ENCODE measurements around the gene C18orf32.
A peak's percentile ranks its signal among the peaks of the same experiment; 100 is the strongest.

Gene C18orf32

DNA sequence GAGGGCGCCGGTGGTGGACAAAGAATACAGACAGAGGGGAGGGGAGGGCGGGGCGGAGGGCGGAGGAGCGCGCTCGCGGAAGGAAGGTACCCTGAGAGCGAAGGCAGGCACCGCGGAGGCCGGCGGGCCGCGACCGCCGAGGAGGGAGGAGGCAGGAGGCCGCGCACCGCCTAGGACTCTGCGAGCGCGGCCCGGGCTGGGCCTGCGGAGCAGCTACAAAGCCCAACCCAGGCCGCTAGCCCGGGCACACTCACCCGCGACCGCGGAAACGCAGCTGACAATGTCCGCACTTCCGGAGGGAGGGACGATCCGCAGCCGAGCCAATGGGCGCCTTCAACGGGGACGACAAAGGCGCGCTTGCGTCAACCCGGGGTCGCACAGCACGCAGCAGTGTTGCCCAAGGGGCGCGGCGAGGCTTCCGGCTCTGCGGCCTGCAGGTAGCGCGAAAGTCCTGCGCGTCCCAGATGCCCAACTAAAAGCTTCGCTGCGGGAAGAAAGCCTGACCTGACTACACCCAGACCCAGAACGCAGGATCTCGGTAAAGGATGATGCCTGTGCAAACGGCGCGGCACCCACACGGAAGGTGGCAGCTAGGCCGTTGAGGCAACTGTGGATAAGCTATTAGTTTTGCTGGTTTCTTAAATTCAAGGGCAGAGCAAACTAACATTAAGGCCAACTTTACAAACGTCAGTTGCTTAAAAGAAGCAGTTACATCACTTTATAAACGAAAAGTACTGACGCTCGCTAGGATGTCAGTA, at the start of gene C18orf32:
TSS of gene C18orf32 (minus strand) at position 282 of the 758 bp plus-strand sequence. CDS start 3,486 bp downstream, outside the sequence.
- no peak for TF ChIP-seq CTCF (IDR thresholded peaks at IDR 0.05; ENCODE audit: low read depth, low read length)
- peak; percentile 79 for DNase-seq (ENCODE audit: extremely low read depth, low read depth)

DNA sequence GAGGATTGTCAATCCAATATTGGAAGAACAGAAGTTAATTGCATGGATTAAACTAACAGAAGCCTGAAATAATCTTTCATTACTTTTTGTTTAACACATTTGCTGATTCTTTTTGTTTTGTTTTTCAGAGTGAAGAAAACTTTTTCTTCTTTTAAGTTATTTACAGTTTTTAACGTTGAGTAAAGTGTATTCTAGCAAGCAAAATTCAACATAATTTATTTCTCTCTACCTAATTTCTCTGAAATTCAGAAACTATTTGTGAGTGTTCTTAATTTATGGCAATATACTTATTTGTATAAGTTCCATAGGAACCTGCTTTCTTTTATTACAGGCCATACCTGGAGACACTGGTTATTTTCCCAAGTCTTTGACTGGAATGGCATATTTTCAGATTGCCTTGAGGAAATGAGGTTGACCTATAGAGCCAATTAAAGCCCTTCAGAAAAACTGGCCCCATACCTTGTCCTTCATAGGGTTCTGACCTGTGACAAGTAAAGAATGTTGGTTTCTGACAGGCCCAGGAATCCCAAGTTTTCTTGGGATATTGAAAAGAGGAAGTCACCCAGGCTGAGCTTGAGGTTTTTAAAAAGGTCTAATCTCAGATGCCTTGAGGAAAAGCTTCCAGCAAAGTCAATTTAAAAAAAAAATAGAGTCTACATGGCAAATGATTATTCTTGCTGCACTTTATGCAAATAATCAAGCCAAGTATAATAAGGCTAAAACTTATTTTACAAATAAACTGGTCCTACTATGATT, 48.0 kb upstream of the C18orf32 start:
- TF ChIP-seq CTCF (IDR thresholded peaks at IDR 0.05; ENCODE audit: low read depth, low read length): no peak
- no peak for DNase-seq (ENCODE audit: extremely low read depth, low read depth)

DNA sequence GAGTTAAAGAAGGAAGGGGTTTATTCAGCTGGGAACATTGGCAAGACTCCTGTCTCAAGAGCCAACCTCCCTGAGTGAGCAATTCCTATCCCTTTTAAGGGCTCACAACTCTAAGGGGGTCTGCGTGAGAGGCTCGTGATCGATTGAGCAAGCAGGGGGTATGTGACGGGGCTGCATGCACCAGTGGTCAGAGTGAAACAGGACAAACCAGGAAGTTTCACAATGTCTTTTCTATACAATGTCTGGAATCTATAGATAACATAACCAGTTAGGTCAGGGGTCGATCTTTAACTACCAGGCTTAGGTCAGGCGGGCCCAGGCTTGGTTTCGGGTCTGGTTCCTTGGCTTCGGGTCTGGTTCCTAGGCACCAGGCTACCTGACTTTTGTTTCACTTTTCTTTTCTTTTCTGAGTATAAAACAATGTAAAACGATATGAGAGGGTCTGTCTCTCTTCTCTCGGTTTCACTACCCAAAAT, 44.7 kb upstream of the C18orf32 start:
- TF ChIP-seq CTCF (IDR thresholded peaks at IDR 0.05; ENCODE audit: low read depth, low read length): no peak
- no peak for DNase-seq (ENCODE audit: extremely low read depth, low read depth)

DNA sequence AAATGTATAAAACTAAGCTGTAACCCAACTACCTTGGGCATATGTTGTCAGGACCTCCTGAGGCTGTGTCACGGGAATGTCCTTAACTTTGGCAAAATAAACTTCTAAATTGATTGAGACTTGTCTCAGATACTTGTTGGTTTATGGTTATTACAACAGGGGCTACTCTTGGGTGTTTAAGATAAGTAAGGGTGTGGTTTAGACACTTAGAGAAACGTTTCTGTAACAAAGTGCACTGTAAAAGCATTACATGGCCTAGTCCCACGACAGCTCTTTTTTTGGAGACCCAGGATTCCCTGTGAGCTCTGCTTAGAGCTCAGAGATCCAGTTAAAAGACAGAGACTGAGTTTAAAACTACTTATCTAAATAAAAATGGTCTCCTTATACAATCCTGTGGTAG, 42.6 kb upstream of the C18orf32 start:
- no peak for DNase-seq (ENCODE audit: extremely low read depth, low read depth)
- no peak for TF ChIP-seq CTCF (IDR thresholded peaks at IDR 0.05; ENCODE audit: low read depth, low read length)

DNA sequence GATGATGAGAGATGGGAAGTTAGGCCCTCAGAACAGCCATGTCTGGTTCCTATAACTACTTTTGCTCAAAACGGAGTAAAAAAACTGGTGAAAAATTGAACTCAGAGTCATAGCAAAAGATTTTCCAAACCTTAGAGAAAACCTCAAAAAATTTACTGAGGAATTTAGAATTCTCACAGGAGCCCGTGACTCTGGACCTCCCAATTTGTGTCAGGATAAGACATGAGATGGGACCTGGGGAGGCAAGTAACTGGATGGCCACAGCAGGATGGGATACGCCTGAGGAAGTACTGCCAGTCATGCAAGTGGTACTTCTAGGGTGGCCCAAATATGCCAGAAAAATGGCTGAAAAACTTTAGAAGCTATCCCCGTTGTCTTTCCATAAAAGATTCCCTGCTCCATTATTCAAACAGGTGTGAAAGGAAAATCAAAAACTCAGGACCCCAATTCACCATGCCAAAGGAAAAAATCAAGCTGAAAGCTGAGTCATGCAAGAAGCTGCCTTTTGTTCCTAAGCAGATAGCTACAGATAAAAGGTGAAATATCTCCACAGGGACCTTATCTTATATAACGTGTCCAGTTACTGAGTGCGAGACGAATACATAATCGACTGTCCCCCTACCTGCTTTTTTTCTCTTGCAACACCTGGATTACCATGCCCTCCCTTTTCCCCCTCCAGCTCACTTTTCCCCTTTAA, 40.7 kb upstream of the C18orf32 start:
- DNase-seq (ENCODE audit: extremely low read depth, low read depth): no peak

DNA sequence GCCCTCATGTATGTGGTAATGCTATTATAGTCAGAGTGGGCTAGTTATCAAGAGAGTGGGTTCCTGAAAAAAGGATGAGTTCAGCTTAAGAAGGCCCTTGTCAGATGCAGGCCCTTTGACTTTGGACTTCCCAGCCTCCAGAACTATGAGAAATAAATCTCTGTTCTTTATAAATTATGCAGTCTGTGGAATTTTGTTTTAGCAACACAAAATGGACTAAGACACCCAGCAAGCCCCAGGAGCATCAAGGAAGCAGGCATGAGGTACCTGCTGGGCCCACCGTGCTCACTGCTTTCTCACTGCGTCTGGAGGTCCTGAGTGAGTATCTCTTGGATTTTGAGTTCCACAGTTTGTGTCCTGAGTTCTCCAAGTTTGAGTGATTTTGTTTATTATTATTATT, 38.9 kb upstream of the C18orf32 start:
- TF ChIP-seq CTCF (IDR thresholded peaks at IDR 0.05; ENCODE audit: low read depth, low read length): no peak
- no peak for DNase-seq (ENCODE audit: extremely low read depth, low read depth)

More for the DNA sequence above, 40.7 kb upstream of the C18orf32 start:
- no peak for TF ChIP-seq CTCF (IDR thresholded peaks at IDR 0.05; ENCODE audit: low read depth, low read length)

Measured in AG09319 (cell line).